ENCODE results near the gene HBB. TPM values are rescaled to one million over a fixed set of nuclear protein-coding genes. Genes with fewer than 3 reads are reported as not detected.

The HBB gene
- total RNA-seq, 1 experiment from 2014 or later, result not detected

- Histone ChIP-seq H3K9me3 (ENCODE audit: control insufficient read depth, low read depth, low read length) (no peaks in the 10 kb centered on the region), H2BK15ac (ENCODE audit: low read depth, low read length) (no peak overlapping the region), H2AK5ac (ENCODE audit: insufficient read length, low read length) (no peak overlapping the region), H2BK20ac (ENCODE audit: low read depth, low read length, poor library complexity, severe bottlenecking) (no peak overlapping the region), H4K5ac (ENCODE audit: insufficient read length, low read depth, low read length) (no peak overlapping the region), H4K8ac (replicated peaks; ENCODE audit: insufficient read length, low read depth, low read length) (no peak overlapping the region), H3K14ac (ENCODE audit: insufficient read depth, low read length) (no peak overlapping the region), H3K9ac (ENCODE audit: extremely low read depth, insufficient read length, low read length) (no peak overlapping the region), H2BK5ac (ENCODE audit: insufficient read length, low read length) (no peak overlapping the region), H4K91ac (ENCODE audit: insufficient read length, low read depth, low read length) (no peak overlapping the region), H3K4me1 (ENCODE audit: insufficient read depth, low read length) (no peaks in the 10 kb centered on the region), H4K20me1 (ENCODE audit: control insufficient read depth, insufficient read depth, insufficient read length) (no peaks in the 10 kb centered on the region), H2BK12ac (ENCODE audit: insufficient read length, low read depth, low read length) (no peak overlapping the region), H2AFZ (ENCODE audit: low read length) (no peak overlapping the region), H3K4ac (ENCODE audit: low read depth, low read length) (no peak overlapping the region), H3K4me2 (ENCODE audit: insufficient read depth, insufficient read length, low read length) (no peak overlapping the region), H3K27me3 (ENCODE audit: insufficient read depth, low read length) (no peaks in the 10 kb centered on the region), H3K27ac (ENCODE audit: insufficient read length, low read depth, low read length) (no peak overlapping the region), H3T11ph (ENCODE audit: low read length) (no peak overlapping the region), H3K18ac (ENCODE audit: insufficient read length, low read depth, low read length) (no peak overlapping the region), H3K56ac (ENCODE audit: insufficient read length, low read depth, low read length) (no peak overlapping the region), H3K79me2 (ENCODE audit: insufficient read depth, low read length) (no peaks in the 10 kb centered on the region), H3K23me2 (ENCODE audit: insufficient read length, low read depth, low read length, poor library complexity, severe bottlenecking) (no peaks in the 10 kb centered on the region), H3K79me1 (ENCODE audit: insufficient read depth, low read depth, low read length, poor library complexity, severe bottlenecking) (no peaks in the 10 kb centered on the region), H2BK120ac (ENCODE audit: low read depth, low read length, poor library complexity, severe bottlenecking) (no peak overlapping the region), H3K23ac (ENCODE audit: insufficient read length, low read depth, low read length) (no peak overlapping the region)
- TF ChIP-seq, protein P1, sequence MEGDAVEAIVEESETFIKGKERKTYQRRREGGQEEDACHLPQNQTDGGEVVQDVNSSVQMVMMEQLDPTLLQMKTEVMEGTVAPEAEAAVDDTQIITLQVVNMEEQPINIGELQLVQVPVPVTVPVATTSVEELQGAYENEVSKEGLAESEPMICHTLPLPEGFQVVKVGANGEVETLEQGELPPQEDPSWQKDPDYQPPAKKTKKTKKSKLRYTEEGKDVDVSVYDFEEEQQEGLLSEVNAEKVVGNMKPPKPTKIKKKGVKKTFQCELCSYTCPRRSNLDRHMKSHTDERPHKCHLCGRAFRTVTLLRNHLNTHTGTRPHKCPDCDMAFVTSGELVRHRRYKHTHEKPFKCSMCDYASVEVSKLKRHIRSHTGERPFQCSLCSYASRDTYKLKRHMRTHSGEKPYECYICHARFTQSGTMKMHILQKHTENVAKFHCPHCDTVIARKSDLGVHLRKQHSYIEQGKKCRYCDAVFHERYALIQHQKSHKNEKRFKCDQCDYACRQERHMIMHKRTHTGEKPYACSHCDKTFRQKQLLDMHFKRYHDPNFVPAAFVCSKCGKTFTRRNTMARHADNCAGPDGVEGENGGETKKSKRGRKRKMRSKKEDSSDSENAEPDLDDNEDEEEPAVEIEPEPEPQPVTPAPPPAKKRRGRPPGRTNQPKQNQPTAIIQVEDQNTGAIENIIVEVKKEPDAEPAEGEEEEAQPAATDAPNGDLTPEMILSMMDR (conservative IDR thresholded peaks at IDR 0.05), result no peak
- Mint-ChIP-seq H3K27ac (no peak overlapping the region), H3K9me3 (no peaks in the 10 kb centered on the region), H3K4me3 (no peak overlapping the region), H3K27me3 (ENCODE audit: low read depth) (peaks cover 5% of the 10 kb centered on the region), H3K36me3 (ENCODE audit: insufficient read depth in 1 of 3, low read depth in 3 of 3) (no peaks in the 10 kb centered on the region), H3K4me1 (no peaks in the 10 kb centered on the region)
- no CpG with 5 or more reads among the region's 6 CpGs for WGBS (ENCODE audit: extremely low coverage, insufficient read length, low lambda C conversion rate)
- DNase-seq, result no peak
Observed at GRCh38 chr11:5246772-5247471, 20.1 kb upstream of the HBB start.

Measured in H9 (cell line).